ENCODE results near the gene RCAN2.

GRCh38 chr6:46306431-46306830 lies 184.8 kb downstream of the RCAN2 start:
- TF ChIP-seq CTCF (conservative IDR thresholded peaks at IDR 0.05; ENCODE audit: low read depth in 2 of 2), result no peak
- TF ChIP-seq ETS1 (IDR thresholded peaks at IDR 0.05), result no peak
- TF ChIP-seq EZH2 (IDR thresholded peaks at IDR 0.05; ENCODE audit: low read depth, unreplicated experiment), result no peak
- TF ChIP-seq CREB1 (CRISPR knock-in tag; IDR thresholded peaks at IDR 0.05; ENCODE audit: low read depth), result no peak
